Chondrocyte (in vitro differentiated cells): ENCODE data around the gene ARAP2. TPM values are rescaled to one million over a fixed set of nuclear protein-coding genes. Genes with fewer than 3 reads are reported as not detected.

ENCODE experiments used
- DNase-seq: peaks from one replicate; pipeline ENCODE4 v3.0.0; 2021; ENCODE audit warnings: mixed read lengths, low spot score
- H3K27ac Mint-ChIP-seq: one replicate; pipeline ENCODE4 v1.8.0; 2021; ENCODE audit warnings: mild to moderate bottlenecking, moderate library complexity, mixed read lengths; ENCODE audit not compliant: unreplicated experiment
- H3K27me3 Mint-ChIP-seq: 2 replicates; pipeline ENCODE4 v1.8.0; 2021; ENCODE audit warnings: low read depth, mixed read lengths
- H3K36me3 Mint-ChIP-seq: 2 replicates; pipeline ENCODE4 v1.8.0; 2021; ENCODE audit warnings: low read depth, mixed read lengths
- H3K4me1 Mint-ChIP-seq: 2 replicates; pipeline ENCODE4 v1.8.0; 2021; ENCODE audit warnings: low read depth, mild to moderate bottlenecking, mixed read lengths
- H3K4me3 Mint-ChIP-seq: one replicate; pipeline ENCODE4 v1.8.0; 2021; ENCODE audit warnings: mild to moderate bottlenecking, moderate library complexity, mixed read lengths; ENCODE audit not compliant: unreplicated experiment
- H3K9me3 Mint-ChIP-seq: 2 replicates; pipeline ENCODE4 v1.8.0; 2021; ENCODE audit warnings: low read depth, mixed read lengths
- CTCF ChIP-seq: fragments of 200-600 bp; sonication (generic); IDR thresholded peaks from 2 replicates; pipeline ENCODE4 v1.5.0; 2021; ENCODE audit warnings: antibody characterized with exemption, mild to moderate bottlenecking, moderate library complexity
- total RNA-seq: library from RNA; stranded (reverse); gene quantifications from 3 replicates; pipeline ENCODE4 v1.2.1, GENCODE V29; 2021

The ARAP2 gene
- total RNA-seq, 1 donor from 2014 or later = 1.6 TPM

- no peaks in the 10 kb centered on the region for H3K9me3 Mint-ChIP-seq
- H3K36me3 Mint-ChIP-seq = no peaks in the 10 kb centered on the region
- no peak for TF ChIP-seq CTCF
- no peak overlapping the region for H3K27ac Mint-ChIP-seq
- no peaks in the 10 kb centered on the region for H3K4me1 Mint-ChIP-seq
- DNase-seq = no peak
- no peaks in the 10 kb centered on the region for H3K27me3 Mint-ChIP-seq
- H3K4me3 Mint-ChIP-seq = no peak overlapping the region
Measured at GRCh38 chr4:36065274-36065871, 178.9 kb downstream of the ARAP2 start.

GRCh38 chr4:36064117-36064516, 180.2 kb downstream of the ARAP2 start:
- no peak for DNase-seq
- Mint-ChIP-seq H3K4me1 (no peaks in the 10 kb centered on the region), H3K36me3 (no peaks in the 10 kb centered on the region), H3K4me3 (no peak overlapping the region), H3K27ac (no peak overlapping the region), H3K9me3 (no peaks in the 10 kb centered on the region), H3K27me3 (no peaks in the 10 kb centered on the region)
- no peak for TF ChIP-seq CTCF

GRCh38 chr4:36056136-36056535, 188.2 kb downstream of the ARAP2 start:
- Mint-ChIP-seq H3K4me1 (peaks cover 4% of the 10 kb centered on the region), H3K4me3 (no peak overlapping the region)
- TF ChIP-seq CTCF = no peak

GRCh38 chr4:36054694-36055422, 189.5 kb downstream of the ARAP2 start:
- DNase-seq = no peak
- Mint-ChIP-seq H3K9me3 (no peaks in the 10 kb centered on the region), H3K27ac (no peak overlapping the region), H3K27me3 (no peaks in the 10 kb centered on the region), H3K4me1 (peaks cover 4% of the 10 kb centered on the region), H3K4me3 (no peak overlapping the region), H3K36me3 (no peaks in the 10 kb centered on the region)
- TF ChIP-seq CTCF = no peak

More at GRCh38 chr4:36056136-36056535, 188.2 kb downstream of the ARAP2 start:
- H3K9me3 Mint-ChIP-seq = no peaks in the 10 kb centered on the region
- no peak for DNase-seq
- H3K27ac Mint-ChIP-seq = no peak overlapping the region
- no peaks in the 10 kb centered on the region for H3K36me3 Mint-ChIP-seq
- H3K27me3 Mint-ChIP-seq = no peaks in the 10 kb centered on the region

GRCh38 chr4:36053930-36054329, 190.4 kb downstream of the ARAP2 start:
- Mint-ChIP-seq H3K4me1 (peaks cover 4% of the 10 kb centered on the region), H3K36me3 (no peaks in the 10 kb centered on the region)

More at GRCh38 chr4:36053930-36054329, 190.4 kb downstream of the ARAP2 start:
- Mint-ChIP-seq H3K27ac (no peak overlapping the region), H3K9me3 (no peaks in the 10 kb centered on the region), H3K27me3 (no peaks in the 10 kb centered on the region), H3K4me3 (no peak overlapping the region)
- TF ChIP-seq CTCF = no peak
- no peak for DNase-seq
